Hematopoietic multipotent progenitor cell treated with erythropoietin and hydrocortisone succinate and interleukin-3 and kit ligand, for 17 days (in vitro differentiated cells): Measurements from ENCODE around the gene HEPACAM2.

Experiments
- DNase-seq: peaks from one replicate; pipeline ENCODE4 v3.0.0-alpha.2; 2015; ENCODE audit warnings: low spot score

The HEPACAM2 gene

DNA sequence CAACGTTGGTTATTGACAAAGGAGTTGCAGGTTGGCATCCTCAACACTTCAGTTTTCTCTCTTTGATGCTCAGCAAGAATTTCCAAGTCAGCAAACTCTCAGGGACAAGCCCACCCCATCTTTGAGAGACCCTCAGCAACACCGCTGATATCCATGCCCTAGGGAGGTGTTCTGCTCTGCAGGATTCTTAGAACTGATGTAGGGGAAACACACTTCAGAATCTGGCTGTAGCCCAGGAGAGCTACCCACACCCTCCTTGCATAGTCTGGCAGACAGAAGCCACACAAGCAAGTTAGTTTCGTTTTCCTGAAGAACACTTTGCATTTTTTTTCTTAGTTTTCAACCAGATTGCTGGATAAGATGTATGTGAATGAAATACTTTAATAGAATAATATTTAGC is 78.9 kb downstream of the HEPACAM2 start:
- DNase-seq: peak; percentile 74

DNA sequence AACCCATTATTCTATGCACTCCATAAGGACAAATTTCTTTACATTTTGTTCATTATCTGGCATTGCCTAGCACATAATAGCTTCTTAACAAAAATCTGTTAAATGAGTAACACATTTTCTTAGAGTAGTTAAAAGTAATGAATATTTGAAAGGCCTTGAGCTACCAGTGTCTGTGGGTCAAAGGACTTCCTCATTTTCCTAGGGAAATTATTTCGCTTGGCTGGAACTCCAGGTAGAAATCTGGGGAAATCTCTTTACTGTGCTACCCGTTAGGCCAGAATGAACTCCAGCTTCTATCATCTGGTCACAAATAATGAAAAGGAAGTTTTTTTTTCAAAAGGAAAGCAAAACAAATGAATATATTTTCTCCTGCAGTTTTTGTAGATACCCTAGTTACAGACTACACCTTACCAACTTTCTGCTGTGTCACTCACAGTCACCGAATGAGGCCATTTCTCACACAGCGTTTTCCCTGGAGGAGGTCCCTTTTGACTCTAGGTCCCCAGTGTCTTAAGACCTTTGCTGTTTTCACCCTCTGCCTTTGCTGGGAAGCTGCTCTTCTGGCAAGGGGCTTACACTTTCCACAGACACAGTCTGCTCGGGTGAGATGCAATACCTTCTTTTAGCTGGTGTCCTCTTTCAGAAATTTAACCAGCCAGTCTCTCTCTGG is 79.7 kb downstream of the HEPACAM2 start:
- DNase-seq: peak; percentile 73

DNA sequence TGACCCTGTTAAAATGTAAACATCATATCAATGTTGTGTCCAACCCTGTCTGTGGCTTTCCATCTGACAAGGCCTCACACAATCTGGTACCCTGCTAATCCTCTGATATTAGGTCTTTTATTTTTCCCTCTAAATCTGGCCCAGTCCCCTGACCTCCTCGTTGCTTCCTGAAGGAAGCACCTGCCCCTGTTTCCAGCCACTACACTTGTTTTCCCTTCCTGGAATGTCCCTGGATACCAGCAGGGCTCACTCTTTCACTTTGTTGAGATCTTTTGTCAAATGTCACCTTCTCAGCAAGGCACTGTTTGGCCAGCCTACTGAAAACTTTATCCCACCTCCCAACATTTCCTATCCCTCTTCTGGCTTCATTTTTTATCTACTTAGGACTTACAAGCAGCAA is 80.2 kb downstream of the HEPACAM2 start:
- DNase-seq: peak; percentile 9

DNA sequence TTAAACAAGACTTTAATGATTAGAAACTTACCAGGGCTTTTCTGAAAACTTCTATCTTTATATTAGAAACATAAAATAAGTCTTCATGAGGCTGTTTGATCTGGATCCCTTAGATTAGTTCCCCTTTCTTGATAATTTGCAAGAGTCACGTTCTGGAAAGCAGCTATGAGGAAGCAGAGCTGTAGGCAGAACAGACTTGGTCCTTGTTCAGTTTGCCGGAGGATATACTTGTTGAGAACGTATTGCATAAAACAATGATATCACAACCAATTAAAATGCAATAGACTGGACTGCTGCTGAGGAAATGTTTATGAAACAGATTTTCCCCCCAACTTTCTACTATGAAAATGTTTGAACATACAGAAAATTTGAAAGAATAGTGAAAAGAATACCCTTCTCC is 80.9 kb downstream of the HEPACAM2 start:
- DNase-seq: no peak

DNA sequence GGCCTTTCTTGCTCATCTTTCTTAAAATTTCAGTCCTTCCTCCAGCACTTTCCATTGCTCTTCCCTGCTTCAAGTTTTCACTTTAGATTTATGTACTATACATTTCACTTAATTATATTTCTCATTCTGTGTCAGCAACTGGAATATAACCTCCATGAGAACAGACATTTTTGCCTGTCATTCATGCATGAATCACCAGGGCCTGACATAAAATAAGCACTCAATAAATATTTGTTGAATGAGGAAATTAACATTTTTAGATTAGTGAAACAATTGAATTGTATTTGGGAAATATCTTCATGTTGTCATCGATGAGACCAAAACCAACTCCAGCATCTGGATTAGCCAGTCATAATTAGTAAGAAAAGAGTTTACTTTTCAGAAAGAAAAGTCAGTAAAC is 84.1 kb downstream of the HEPACAM2 start:
- no peak for DNase-seq

DNA sequence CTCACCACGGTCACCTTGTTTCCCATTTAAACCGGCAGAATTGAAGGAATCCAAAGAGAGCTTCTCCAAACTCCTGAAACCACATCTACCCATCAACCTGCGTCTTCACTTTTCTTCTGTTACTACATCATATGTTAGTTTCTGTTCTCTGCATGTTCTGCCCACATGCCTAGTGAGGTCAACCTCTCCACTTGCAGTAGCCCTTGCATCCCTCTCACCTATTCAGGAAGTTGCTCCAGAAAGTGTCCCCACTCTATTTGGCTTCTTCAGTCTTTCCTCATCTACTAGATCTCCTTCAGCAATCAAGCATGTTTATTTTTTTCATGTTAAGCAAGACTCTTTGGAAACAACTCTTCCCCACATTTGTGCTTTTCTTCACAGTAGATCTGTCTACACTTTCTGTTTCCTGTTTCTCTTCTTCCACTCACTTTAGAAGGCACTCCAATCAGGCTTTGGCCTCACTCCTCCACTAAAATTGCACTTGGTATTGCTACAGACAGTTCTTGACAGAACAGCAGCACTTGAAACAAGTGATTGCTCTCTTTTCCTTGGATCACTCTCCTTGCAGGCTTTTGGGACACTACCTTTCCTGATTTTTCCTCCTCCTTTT is 85.6 kb downstream of the HEPACAM2 start:
- no peak for DNase-seq

DNA sequence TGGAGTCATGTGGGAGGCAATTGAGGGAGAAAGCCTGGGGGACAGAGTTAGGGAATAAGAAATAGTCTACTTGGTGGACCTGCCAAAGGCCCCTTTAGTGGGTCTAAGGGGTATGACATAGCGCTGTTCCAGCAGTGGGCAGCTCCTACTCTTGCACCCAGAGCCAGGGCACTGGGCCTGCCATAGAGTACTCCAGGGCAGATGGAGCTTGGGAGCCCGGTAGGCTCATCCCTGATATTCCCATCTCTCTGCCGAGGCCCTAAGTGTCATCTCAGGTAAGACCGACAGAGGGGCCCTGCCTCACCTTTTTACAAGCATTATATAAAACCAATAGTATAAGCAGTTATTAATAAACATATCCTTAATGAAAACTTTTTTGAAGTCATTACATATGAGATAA is 87.7 kb downstream of the HEPACAM2 start:
- no peak for DNase-seq
